Right lobe of liver (tissue), 4 donors: ENCODE results near the gene ZNF592.
"Not testable (repeated sequence)": the region's sequence is repeated elsewhere in the genome, so short reads cannot be mapped to it uniquely, and the experiment has no call there.

Source experiments
- CTCF ChIP-seq, 4 donors: fragments of 200-600 bp in 3 of 4; fragments of 450-650 bp in 1 of 4; IDR thresholded peaks; one replicate each; pipeline versions ENCODE4 v1.5.1 to v1.8.0; 2016 to 2022; ENCODE audit warnings: antibody characterized with exemption in 4 of 4, mild to moderate bottlenecking in 2 of 4
- POLR2A ChIP-seq: fragments of 450-650 bp; IDR thresholded peaks from one replicate; pipeline ENCODE4 v1.6.1; 2017; ENCODE audit warnings: antibody characterized with exemption, mild to moderate bottlenecking
- donor health status: DM: no; HTN: no; CAD: no.
- donor health status: DM: no; HTN: no; CAD: no.
- donor health status: DM: no; HTN: yes; CAD: no.

GRCh38 chr15:84735480-84736061 is 12.8 kb upstream of the ZNF592 start:
- TF ChIP-seq CTCF (IDR thresholded peaks at IDR 0.05); POLR2A: not testable (repeated sequence)
